GM12892 (cell line): Measurements from ENCODE around the gene RAET1L.

Experiments
- POLR2A ChIP-seq: IDR thresholded peaks from 2 replicates; pipeline ENCODE4 v1.6.1; 2011; ENCODE audit warnings: low read depth, low read length, control low read depth
- POLR2AphosphoS5 ChIP-seq: IDR thresholded peaks from 2 replicates; pipeline ENCODE4 v1.6.1; 2011; ENCODE audit warnings: low read depth, low read length, control low read depth

DNA sequence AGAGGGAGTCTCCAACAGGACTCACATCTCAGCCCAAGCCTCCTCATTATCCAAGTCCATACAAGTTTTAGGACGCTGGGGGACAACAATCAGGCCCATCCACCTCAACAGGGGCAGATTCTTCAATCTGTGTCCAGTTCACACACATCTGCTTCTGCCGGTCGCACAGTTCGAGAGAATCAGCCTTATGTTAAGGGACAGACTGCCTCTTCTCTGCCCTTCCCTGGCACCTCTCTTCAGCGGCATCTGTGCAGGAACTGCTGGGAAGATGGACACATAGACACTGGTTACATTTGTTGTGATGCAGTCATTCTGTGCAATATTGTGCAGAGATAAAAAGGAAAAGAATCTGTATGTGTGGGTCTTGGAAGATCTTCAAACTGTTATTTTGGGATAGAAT, 40.6 kb downstream of the RAET1L start:
- TF ChIP-seq POLR2A: no peak
- no peak for TF ChIP-seq POLR2AphosphoS5
